NCI-H1048 (cell line): ENCODE results near the gene GPR89B.
A peak's percentile ranks its signal among the peaks of the same experiment; 100 is the strongest.
"Not testable (repeated sequence)": the region's sequence is repeated elsewhere in the genome, so short reads cannot be mapped to it uniquely, and the experiment has no call there.

Source experiments
- DNase-seq: peaks from one replicate; lab custom pipeline; 2025; lab: John Stamatoyannopoulos, UW

The GPR89B gene

DNA sequence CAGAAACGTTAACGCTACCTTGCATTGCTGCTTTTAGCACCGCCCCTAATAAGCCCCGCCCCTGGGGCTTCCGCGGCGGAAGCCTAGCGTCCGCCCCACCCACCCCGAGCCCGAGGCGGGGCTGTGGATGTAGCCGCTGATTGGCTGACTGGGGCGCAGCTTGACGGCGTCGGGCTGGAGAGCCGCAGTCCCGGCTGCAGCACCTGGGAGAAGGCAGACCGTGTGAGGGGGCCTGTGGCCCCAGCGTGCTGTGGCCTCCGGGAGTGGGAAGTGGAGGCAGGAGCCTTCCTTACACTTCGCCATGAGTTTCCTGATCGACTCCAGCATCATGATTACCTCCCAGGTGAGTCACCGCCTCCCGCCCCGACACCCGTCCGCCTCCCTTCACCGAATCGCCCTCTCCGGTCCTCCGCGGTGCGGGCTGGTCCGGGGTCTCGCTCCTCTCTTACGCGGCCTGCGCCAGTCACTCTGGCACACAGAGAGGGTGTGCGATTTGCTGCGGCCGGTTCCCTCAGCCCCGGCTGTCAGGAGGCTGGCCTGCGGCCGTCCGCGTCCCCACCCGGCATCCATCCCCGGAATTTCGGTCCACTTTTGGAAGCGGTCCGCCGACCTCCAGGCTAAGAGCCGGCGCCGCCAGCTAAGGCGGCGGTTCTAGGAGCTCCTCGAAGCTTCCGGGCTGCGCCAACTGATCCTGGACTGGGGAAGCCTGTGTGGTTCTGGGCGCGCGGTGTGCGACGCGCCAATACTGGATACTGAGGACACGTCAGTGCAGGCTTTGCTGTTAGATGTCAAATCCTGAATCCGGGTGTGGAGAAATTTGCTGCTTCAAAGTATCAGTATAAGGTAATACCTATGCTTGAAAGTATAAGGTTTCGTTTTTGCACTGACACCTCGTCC lies at the start of gene GPR89B:
TSS of gene GPR89B (plus strand) at position 185 of the 897 bp plus-strand sequence. CDS start at position 302, 117 bp downstream.
- peak; percentile 91 for DNase-seq

DNA sequence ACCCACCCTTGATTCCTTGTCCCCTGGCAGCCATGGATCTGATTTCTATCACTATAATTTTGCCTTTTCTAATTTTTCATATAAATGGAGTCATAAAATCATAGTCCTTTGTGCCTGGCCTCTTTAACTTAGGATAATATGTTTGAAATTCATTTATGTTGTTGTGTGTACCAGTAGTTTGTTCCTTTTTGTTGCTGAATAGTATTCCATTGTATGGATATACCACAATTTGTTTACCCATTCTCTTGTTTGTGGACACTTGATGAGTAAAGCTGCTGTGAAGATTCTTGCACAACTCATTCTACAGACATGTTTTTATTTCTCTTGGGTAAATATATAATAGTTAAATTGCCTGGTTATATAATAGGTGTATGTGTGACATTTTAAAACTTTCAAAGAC lies 48.3 kb upstream of the GPR89B start:
- DNase-seq: no peak

DNA sequence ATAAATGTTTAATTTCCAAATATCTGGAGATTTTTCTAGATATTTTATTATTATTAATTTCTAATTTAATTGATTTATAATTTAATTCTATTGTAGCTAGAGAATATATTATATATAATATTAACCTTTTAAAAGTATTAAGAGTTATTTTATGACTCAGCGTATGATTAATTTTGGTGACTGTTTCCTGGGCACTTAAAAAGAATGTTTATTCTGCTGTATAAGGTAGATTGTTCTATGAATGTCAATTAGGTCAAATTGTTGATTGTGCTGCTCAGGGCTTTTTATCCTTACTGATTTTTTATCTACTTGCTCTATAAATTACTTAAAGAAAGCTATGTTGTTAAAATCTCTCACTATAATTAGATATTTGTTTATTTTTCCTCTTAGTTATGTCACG lies 45.7 kb upstream of the GPR89B start:
- no peak for DNase-seq

DNA sequence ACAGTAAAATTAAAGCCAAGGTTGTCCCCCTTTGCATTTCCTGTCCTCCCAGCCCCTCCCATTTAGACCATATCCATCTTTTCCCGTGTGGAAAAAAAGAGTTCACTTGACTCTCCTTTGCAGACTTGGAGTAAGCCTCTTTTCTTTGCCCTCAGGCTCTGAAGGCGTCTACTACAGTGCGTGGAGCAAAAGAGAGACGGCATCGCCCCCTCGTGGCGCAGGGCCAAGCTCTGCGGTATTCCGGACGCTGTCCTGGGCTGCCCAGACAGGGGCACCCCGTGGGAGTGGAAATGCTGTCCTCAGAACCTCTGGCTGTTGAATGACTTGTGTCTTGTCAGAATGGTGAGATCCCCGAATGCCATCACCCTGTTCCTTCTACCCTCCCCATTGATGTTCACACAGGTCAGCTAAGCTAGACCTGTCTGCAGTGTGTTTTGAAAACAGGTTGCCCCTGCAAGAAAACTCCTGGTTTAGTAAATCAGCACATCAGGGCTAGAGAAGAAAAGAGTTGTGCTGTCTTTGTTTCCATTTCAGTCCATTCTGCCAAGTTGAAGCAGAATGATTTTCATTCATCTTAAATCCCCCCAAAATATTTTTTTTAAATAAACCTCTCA lies 37.9 kb upstream of the GPR89B start:
- no peak for DNase-seq

DNA sequence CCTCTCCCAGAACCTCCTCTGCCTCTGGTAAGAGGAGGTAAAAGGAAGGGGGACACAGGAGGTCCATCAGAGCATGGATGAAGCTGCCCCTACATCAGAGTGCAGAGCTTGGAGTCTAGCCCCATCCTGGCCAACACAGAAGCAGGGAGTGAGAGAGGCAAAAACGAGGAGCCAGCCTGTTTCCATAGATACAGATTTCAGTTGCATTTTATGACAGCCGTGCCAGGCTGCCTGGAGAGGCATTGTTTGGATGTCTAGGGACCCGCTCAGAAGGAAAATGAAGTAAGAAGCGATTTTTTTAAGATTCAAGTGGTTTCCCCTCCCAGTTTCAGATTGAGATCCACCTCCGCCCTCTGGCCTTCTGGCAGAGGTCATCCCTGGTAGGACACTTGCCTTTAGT lies 37.1 kb upstream of the GPR89B start:
- DNase-seq: no peak

DNA sequence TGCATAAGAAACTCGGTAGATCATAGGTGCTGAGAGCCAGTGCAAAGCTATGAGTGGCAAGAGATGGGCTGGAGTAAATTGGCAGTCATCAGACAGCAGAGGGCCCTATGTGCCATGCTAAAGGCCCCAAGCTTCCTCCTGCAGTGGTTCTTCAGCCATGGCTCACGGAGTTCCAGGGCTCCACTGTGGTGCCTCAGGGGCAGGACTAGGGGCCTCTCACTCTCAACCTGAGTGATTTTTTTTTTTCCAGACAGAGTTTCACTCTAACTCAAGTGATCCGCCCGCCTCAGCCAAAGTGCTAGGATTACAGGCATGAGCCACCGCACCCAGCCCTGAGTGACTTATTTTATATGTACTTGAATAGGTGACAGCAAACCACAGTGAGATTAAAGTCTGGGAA lies 36.0 kb upstream of the GPR89B start:
- no peak for DNase-seq

DNA sequence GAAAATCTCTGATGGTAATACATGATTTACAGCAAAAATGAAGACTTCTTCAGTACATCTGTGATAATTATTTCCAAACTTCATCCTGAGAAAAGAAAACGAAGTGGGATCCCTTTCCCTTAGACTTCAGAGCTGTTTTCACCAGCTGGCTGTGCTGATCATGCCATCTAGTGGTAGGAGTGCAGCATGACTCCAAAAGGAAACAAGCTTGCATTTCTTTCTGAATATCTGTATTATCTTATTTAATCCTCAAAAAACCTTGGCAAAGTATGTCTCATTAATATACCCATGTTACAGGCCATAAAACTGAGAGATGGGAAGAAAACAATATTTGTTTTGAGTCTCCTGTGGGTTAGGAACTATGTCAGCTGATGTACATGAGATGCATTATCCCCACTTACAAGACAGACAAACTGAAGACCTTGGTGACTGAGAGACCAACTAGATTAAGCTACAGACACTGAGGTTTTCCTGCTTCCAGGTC lies 35.4 kb upstream of the GPR89B start:
- peak; percentile 36 for DNase-seq

DNA sequence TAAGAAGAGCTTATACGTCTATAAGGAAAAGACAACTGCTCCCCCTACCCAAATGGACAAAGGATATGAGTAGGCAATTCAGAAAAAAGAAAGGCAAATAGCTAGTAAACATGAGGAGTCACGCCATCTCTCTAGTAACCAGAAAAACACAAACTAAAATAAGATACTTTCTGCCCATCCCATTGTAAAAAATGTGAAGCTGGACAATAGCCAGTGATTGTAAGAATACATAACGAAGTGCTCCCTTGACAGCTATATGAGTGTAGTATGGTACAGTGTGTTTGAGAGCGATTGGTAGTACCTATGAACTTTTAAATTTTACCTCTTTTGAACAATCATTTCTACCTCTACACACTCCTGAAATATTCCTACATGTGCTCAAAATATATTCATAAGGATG lies 33.1 kb upstream of the GPR89B start:
- no peak for DNase-seq

DNA sequence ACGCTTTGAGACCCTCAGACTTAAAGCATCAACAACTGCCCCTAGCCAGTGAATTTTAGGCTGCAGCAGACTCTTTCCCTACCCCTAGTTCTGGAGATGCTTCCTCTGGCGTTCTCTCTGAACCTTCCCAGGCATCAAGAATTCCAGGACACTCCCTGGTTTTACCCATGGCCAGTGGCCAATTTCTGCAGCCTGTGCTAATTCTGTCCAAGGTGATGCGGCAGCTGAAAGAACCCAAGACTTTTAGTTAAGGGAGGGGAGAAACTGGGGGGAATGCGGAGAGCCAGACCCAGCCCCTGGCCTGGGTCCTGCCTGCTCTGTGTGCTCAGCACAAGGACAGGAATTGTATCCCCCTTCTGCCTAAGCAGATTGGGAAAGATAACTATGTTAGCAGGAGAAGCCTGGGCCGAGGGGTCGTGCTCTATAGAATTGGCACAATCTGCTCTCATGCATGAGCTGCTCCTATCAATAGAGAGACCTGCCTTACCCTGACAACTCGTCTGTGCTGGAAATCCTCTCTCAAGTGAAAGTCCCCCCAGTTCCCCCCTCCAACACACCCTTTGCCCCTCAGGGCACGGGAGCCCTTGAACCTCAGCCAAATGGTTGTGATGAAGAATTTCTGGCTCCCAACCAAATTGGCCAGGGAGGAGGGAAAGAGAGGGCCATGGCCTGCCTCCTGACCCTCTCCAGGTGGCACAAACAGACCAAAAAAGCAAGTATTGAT lies 31.0 kb upstream of the GPR89B start:
- no peak for DNase-seq

DNA sequence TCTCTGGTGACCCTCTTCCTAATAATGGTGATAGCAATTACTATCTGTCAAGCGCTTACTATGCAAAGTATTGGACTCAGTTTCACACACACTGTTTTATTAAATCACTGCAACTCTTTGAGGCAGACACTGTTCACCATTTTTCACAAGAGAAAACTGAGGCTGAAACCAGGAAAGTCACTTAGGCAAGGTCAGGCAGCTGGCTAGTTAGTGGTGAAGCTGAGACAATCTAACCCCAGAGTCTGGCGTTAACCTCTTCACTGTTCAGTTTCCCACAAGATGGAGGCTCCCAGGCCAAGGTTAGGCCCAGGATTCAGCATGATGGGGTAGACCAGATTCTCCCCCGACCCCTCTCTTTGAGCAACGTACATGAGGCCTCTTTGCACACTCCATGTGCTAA lies 30.4 kb upstream of the GPR89B start:
- no peak for DNase-seq

DNA sequence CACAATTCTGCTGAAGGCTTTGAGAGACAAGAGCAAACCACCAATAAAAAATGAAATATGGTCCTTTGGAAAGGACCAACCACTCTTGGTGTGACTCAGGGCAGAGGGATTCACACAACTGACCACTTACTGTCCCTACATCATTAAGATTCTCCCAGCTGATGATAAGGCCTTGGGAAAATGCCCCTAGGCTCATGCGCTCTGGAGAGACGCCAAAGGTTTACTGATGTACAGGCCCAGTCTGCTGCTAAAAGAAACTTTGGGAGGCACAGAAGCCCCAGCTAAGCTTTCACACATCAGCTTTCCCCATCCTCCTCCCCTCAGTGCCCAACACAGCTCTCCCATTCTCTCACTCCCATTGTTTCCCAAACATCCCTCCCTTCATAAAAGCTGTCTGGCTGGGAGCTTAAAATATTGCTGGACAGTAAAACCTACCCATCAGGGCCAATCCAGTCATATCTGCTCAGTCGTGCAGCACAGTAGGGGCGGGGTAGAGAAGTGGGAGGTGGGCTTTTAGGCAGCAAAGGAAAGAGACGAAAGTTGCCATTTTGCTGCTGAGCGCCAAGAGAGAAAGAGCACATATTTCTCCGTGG lies 25.9 kb upstream of the GPR89B start, which contains the start of gene GJA8:
TSS of gene GJA8 (plus strand) at position 543 of the 593 bp plus-strand sequence. CDS start 5,161 bp downstream, outside the sequence.
- no peak for DNase-seq

DNA sequence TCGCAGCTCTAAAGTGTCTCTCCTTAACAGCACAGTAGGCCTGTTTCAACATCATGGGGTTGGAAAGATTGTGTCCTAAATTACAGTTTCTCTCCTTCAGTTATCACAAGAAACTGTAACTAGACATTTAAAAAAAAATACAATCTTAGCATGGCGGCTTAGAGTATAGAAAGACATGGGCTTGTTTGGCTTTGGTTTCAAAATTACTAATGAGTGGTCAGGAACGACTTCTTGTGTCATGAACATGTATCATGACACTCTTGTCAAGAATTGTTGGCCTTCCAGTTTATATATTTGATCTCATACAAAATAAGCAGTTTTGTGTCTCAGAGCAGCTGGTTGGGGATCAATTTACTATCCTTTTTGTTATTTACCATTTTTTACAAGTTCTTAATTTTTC lies 23.5 kb upstream of the GPR89B start:
- no peak for DNase-seq

DNA sequence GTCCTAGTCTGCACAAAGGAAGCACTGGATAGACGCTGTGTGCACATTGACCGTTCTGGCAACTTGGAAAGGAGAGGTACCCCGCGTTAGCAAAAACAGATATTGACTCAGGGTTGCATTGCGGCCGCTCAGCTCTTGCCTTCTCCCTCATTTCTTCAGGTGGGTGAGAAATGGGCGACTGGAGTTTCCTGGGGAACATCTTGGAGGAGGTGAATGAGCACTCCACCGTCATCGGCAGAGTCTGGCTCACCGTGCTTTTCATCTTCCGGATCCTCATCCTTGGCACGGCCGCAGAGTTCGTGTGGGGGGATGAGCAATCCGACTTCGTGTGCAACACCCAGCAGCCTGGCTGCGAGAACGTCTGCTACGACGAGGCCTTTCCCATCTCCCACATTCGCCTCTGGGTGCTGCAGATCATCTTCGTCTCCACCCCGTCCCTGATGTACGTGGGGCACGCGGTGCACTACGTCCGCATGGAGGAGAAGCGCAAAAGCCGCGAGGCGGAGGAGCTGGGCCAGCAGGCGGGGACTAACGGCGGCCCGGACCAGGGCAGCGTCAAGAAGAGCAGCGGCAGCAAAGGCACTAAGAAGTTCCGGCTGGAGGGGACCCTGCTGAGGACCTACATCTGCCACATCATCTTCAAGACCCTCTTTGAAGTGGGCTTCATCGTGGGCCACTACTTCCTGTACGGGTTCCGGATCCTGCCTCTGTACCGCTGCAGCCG lies 20.3 kb upstream of the GPR89B start:
- no peak for DNase-seq

DNA sequence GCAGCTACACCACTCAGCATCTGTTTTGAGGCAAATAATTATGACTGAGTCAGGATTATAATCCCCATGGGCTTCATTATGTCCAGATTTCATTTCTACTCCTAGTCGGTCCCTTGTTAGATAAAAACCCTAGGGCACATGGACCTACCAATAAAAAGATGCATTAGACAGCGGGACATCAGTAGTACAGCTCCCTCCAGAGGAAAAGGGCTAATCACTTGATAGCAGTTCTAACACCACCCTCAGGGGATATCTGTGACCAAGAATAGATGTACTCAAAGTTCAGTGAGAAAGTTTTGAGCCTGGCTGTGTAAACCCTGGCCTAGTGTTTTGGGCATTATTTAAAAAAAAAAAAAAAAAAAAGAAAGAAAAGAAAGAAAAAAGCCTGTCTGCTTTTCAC lies 15.7 kb upstream of the GPR89B start:
- no peak for DNase-seq

DNA sequence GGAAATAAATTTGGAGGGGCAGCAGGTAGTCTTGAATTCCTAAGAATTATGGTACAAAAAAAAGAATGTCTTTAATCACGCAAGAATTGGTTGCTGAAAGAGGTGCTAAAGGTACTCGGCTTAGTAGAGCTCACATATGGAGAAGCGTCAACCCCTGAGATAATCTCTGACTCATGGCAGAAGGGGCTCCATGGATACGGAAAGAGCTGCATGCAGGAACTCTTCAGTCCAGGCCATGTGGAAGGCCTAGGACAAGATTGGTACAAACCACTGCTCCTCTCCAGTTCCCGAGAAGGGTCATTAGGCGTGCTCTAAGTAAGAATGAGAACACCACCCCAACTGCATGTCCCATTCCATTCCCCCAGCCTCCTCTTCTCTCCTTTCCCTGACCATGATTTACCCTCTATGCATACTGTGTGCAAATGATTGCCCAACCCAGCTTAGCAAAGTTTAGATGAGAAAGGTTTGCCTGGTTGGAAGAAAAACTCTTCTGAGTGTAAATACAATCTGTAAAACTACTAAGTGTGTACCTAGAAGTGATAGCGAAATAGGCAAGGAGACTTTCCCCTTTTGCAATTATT lies 14.8 kb upstream of the GPR89B start:
- DNase-seq: no peak

DNA sequence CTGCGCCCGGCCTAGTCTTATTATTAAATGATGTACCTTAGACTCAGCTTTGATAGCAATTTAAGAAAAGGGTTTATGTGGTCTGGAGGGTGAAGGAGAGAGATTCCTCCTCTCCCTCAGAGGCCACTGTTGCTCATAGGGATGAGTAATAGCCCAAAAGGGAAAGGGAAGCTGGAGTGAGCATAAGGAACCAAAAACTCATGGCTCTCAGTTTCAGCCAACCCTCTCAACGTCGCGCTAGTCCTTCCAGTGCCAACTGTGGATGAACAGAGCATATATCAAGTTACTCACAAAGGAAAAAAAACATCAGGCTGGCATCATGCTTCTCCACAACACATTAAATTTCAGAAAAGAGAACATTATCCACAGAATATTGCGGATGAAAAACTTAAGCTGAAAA lies 8.3 kb upstream of the GPR89B start:
- no peak for DNase-seq

DNA sequence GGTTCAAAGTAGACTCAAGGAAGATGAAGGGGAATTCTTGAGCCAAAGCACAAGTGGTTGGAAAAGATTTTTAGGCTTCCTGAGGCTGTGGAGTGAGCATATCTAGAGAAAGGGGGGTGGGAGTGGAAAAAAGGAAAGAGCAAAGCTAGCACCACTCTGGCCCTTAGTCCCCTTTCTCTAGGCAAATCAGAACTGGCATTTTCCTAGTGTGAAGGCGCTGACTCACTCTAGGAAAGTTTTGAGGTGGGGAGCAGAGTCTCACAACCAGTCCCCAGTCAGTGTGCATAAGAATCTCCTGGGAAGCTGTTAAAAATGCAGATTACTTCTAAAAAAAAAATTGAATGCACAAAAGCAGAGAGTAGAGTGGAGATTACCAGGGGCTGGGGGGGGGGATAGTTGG lies 3.4 kb upstream of the GPR89B start:
- no peak for DNase-seq

DNA sequence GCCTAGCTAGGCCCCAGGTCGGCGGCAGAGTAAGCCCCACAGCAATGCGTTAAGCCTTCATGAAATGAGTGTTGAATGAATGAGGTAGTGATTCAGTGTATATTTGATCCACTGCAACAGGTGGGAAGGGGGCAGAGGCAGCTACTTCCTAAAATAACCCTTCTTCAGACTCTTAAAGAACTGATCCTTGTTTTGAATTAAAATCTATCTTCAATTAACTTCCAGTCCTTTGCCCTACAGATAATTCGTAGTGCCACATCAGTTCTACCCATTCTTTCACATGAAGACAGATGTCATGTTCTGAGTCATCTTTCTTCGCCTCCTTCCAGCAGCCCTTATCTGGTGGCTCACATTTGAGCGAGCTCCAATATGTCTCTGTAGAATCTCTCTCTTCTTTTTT lies 1.0 kb upstream of the GPR89B start:
- not testable (repeated sequence) for DNase-seq

DNA sequence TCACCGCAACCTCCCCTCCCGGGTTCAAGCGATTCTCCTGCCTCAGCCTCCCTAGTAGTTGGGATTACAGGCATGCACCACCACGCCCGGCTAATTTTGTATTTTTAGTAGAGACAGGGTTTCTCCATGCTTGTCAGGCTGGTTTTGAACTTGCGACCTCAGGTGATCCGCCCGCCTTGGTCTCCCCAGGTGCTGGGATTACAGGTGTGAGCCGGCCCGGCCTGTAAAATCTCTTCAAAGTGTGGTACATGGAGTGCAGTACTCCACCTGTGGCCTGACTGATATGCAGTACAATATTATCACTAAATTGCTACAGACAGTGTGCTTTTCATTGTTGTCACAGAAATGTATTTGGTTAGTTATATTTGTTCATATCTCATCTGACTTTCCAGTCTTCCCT lies 531 bp upstream of the GPR89B start:
- not testable (repeated sequence) for DNase-seq

DNA sequence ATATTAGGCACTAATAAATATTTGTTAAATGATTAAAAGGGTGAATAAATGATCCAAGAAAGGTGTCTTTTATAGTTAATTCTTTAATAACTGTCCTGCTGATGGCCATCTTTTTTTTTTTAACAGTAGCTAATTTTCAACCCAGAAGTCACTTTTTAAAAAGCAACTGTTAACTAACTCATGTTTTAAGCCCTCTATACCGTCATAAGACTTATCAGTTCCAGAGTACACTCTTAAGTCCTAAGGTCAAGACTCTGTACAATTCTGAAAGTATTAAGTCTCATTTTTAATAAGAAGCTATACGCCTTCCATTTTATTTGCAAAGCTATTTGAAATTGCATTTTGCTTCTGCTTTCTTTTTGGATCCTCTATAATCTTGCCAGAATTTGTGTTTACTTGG lies 2.9 kb downstream of the GPR89B start:
- DNase-seq: not testable (repeated sequence)

DNA sequence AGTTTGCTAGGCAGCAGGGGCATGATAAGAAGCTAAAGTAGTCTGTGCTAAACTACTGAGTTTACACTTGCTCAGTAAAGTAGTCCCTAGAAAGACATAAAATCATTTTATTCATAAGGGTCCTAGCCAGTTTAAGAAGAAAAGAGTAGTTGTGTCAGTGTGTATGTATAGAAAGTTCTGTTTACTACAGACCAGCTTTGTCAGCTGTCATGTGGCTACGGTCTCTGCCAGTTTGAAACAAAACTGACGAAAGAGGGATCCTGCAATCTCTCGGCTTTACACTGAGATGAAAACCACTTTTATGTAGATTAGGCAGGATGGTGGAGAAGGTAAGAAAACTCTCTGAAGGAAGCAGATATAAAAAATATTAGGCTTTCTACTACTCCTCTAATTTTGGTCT lies 7.1 kb downstream of the GPR89B start:
- DNase-seq: not testable (repeated sequence)
